Activated T-helper 1 cell treated with anti-CD3 and anti-CD28 coated beads, Interleukin-12 subunit alpha, Interleukin-12 subunit beta, Interleukin-2, Interleukin-4 antibody, amounts not matched to agents 30 ng/mL and 10 ng/mL and 1 ng/mL, durations not matched to agents 14 hours and 24 hours and 36 hours (primary cell): ENCODE measurements around the gene HSPA1L. TPM values are rescaled to one million over a fixed set of nuclear protein-coding genes. Genes with fewer than 3 reads are reported as not detected.
"Not testable (repeated sequence)": the region's sequence is repeated elsewhere in the genome, so short reads cannot be mapped to it uniquely, and the experiment has no call there.

Source experiments
- DNase-seq: peaks from one replicate; pipeline ENCODE4 v3.0.0; 2021; ENCODE audit warnings: low spot score
- H3K27ac Mint-ChIP-seq: one replicate; pipeline ENCODE4 v1.8.0; 2021; ENCODE audit warnings: mild to moderate bottlenecking, mixed read lengths
- H3K27me3 Mint-ChIP-seq: one replicate; pipeline ENCODE4 v1.8.0; 2022; ENCODE audit warnings: mild to moderate bottlenecking, moderate library complexity, mixed read lengths; ENCODE audit not compliant: insufficient read depth
- H3K36me3 Mint-ChIP-seq: one replicate; pipeline ENCODE4 v1.8.0; 2021; ENCODE audit warnings: low read depth, mixed read lengths
- H3K4me1 Mint-ChIP-seq: one replicate; pipeline ENCODE4 v1.8.0; 2021; ENCODE audit warnings: low read depth, mixed read lengths
- H3K4me3 Mint-ChIP-seq: one replicate; pipeline ENCODE4 v1.8.0; 2021; ENCODE audit warnings: mild to moderate bottlenecking, moderate library complexity, mixed read lengths
- H3K9me3 Mint-ChIP-seq: one replicate; pipeline ENCODE4 v1.8.0; 2021; ENCODE audit warnings: mixed read lengths
- intact Hi-C: fragments of 100-400 bp; cut with micrococcal nuclease; formaldehyde crosslinking; loops from one replicate; pipeline ENCODE4 v1.15.1; 2024
- total RNA-seq: library from RNA; stranded (reverse); gene quantifications from 2 replicates; pipeline ENCODE4 v1.2.3, GENCODE V29; 2022

Gene HSPA1L
- total RNA-seq, 1 donor from 2014 or later, result 2.2 TPM

DNA sequence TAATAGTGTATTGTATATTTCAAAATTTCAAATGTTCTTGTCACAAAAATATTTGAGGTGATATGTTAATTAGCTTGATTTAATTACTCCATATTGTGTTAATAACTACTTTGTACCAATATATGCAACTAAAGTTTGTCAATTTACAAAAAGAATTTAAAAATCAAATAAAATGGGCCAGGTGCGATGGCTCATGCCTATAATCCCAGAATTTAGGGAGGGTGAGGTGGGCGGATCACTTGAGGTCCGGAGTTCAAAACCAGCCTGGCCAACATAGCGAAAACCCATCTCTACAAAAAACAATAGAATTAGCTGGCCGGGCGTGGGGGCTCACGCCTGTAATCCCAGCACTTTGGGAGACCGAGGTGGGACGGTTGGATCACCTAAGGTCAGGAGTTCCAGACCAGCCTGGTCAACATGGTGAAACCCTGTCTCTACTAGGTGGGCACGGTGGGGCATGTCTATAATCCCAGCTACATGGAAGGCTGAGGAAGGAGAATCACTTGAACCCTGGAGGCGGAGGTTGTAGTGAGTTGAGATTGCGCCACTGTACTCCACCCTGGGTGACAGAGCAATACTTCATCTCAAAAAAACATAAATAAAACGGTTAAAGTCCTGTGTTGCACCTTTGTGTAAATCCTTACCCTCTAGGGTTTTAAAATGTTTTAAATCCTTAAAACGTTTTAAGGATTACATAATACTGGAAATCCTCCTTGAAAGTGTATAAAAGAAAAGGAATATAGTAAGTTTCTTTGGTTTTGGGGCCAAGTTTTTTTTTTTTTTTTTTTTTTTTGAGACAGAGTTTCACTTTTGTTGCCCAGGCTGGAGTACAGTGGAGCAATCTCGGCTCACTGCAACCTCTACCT is 16.5 kb upstream of the HSPA1L start:
- no peaks in the 10 kb centered on the region for H3K9me3 Mint-ChIP-seq
- peaks cover 26% of the 10 kb centered on the region for H3K36me3 Mint-ChIP-seq
- H3K27me3 Mint-ChIP-seq, result no peaks in the 10 kb centered on the region
- H3K4me1 Mint-ChIP-seq, result peaks cover 37% of the 10 kb centered on the region
- peak overlapping the region; percentile 95 for H3K4me3 Mint-ChIP-seq
- peak overlapping the region; percentile 18 for H3K27ac Mint-ChIP-seq
- DNase-seq, result no peak
- intact Hi-C loops, result loop anchor here (2.0 kb wide), 1 partner anchor 55 kb away; the partner anchor contains the start of gene VWA7

DNA sequence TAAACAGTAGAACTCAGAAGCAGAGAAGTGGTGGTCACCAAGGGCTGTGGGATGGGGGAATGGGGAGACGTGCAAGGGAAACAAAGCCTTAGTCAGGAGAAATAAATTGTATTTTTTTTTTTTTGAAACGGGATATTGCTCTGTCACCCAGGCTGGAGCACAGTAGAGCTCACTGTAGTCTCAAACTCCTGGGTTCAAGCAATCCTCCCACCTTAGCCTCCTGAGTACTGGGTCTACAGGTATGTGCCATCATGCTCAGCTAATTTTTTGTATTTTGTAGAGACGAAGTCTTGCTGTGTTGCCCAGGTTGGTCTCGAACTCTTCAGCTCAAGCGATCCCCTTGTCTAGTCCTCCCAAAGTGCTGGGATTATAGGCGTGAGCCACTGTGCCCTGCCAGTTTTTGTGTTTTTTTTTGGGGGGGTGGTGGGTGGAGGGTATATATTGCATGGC is 15.8 kb upstream of the HSPA1L start:
- intact Hi-C loops, result loop anchor here (1.0 to 2.0 kb wide), 7 partner anchors 32 to 285 kb away; partner anchors contain the start of genes ATP6V1G2, DDAH2, PRRC2A and VWA7
- no peaks in the 10 kb centered on the region for H3K9me3 Mint-ChIP-seq
- H3K4me3 Mint-ChIP-seq, result peak overlapping the region; percentile 95
- H3K36me3 Mint-ChIP-seq, result peaks cover 19% of the 10 kb centered on the region
- H3K27ac Mint-ChIP-seq, result peak overlapping the region; percentile 71
- H3K4me1 Mint-ChIP-seq, result peaks cover 31% of the 10 kb centered on the region
- H3K27me3 Mint-ChIP-seq, result no peaks in the 10 kb centered on the region
- no peak for DNase-seq

DNA sequence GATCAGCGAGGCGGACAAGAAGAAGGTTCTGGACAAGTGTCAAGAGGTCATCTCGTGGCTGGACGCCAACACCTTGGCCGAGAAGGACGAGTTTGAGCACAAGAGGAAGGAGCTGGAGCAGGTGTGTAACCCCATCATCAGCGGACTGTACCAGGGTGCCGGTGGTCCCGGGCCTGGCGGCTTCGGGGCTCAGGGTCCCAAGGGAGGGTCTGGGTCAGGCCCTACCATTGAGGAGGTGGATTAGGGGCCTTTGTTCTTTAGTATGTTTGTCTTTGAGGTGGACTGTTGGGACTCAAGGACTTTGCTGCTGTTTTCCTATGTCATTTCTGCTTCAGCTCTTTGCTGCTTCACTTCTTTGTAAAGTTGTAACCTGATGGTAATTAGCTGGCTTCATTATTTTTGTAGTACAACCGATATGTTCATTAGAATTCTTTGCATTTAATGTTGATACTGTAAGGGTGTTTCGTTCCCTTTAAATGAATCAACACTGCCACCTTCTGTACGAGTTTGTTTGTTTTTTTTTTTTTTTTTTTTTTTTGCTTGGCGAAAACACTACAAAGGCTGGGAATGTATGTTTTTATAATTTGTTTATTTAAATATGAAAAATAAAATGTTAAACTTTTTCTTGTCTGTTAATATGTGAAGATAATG is 14.7 kb upstream of the HSPA1L start:
- DNase-seq, result no peak
- Mint-ChIP-seq H3K4me1 (peaks cover 35% of the 10 kb centered on the region), H3K27ac (peak overlapping the region; percentile 71), H3K9me3 (no peaks in the 10 kb centered on the region), H3K4me3 (peak overlapping the region; percentile 95), H3K27me3 (no peaks in the 10 kb centered on the region), H3K36me3 (peaks cover 11% of the 10 kb centered on the region)
- intact Hi-C loops, result loop anchor here (1.0 to 10.0 kb wide), 8 partner anchors 34 to 335 kb away; partner anchors contain the start of genes ATP6V1G2, DDAH2, MICB and PRRC2A

DNA sequence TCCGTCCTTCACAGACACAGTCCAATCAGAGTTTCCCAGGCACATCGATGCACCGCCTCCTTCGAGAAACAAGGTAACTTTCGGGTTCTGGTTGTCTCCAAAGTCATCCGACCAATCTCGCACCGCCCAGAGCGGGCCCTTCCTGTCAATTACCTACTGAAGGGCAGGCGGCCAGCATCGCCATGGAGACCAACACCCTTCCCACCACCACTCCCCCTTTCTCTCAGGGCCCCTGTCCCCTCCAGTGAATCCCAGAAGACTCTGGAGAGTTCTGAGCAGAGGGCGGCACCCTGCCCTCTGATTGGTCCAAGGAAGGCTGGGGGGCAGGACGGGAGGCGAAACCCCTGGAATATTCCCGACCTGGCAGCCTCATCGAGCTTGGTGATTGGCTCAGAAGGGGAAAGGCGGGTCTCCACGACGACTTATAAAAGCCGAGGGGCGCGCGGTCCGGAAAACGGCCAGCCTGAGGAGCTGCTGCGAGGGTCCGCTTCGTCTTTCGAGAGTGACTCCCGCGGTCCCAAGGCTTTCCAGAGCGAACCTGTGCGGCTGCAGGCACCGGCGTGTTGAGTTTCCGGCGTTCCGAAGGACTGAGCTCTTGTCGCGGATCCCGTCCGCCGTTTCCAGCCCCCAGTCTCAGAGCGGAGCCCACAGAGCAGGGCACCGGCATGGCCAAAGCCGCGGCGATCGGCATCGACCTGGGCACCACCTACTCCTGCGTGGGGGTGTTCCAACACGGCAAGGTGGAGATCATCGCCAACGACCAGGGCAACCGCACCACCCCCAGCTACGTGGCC is 12.4 kb upstream of the HSPA1L start, which contains the start of gene HSPA1B:
Gene HSPA1B (plus strand): TSS at position 453 of the 794 bp plus-strand sequence. CDS start 213 bp downstream, at position 666.
- H3K27me3 Mint-ChIP-seq, result no peaks in the 10 kb centered on the region
- peak within 1 kb of the TSS; percentile 83 for H3K4me3 Mint-ChIP-seq
- H3K4me1 Mint-ChIP-seq, result peaks cover 41% of the 10 kb centered on the region
- peak within 1 kb of the TSS; percentile 93 for H3K27ac Mint-ChIP-seq
- DNase-seq, result peak; percentile 95
- H3K36me3 Mint-ChIP-seq, result peaks cover 9% of the 10 kb centered on the region
- no peaks in the 10 kb centered on the region for H3K9me3 Mint-ChIP-seq
- intact Hi-C loops, result loop anchor here (1.0 to 10.0 kb wide), 5 partner anchors 31 to 333 kb away; partner anchors contain the start of genes ABHD16A, BAG6 and MICB

DNA sequence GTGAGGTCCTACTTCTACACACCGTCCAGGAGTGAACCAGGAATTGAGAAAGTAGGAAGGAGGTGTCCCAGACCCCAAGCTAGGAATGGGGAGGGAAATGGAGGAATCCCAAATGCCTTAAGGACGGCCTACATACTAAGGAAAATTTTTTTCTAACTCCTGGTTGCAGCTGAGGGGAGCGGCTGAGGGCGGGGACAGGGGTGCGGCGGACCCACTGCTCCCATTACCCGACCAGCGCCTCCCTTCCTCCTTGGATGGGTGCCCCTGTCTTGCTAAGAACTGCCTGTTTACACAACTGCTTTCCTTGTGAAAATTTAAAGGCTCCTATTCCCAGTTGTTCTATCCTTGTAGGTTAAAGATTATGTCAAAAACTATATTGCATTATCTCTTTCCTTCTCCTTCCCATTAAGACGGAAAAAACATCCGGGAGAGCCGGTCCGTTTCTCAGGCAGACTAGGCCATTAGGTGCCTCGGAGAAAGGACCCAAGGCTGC is 11.8 kb upstream of the HSPA1L start:
- Mint-ChIP-seq H3K36me3 (peaks cover 9% of the 10 kb centered on the region), H3K27me3 (no peaks in the 10 kb centered on the region), H3K4me3 (peak overlapping the region; percentile 83), H3K9me3 (no peaks in the 10 kb centered on the region), H3K4me1 (peaks cover 48% of the 10 kb centered on the region), H3K27ac (peak overlapping the region; percentile 93)
- intact Hi-C loops, result loop anchor here (1.0 to 10.0 kb wide), 5 partner anchors 31 to 332 kb away; partner anchors contain the start of genes ABHD16A, BAG6 and MICB
- peak; percentile 44 for DNase-seq

DNA sequence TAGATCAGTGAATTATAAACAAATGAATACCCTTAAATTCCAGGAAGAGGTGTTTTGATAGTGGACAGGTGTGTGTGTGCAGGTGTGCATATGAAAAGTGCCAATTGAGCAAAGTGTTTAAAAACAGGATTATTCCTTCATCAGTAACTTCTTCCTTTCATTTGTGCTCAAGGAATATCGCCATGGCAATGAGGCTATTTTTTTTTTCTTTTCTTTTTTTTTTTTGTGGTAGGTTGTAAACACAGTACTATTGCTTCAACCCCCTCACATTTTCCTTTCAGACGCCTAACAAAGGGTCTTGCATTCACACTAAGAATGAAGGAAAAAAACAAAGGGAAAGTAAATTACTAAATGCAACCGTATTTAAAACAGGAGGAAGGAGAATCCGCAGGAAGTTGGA is 10.5 kb upstream of the HSPA1L start:
- H3K4me1 Mint-ChIP-seq, result peaks cover 49% of the 10 kb centered on the region
- H3K27me3 Mint-ChIP-seq, result no peaks in the 10 kb centered on the region
- no peaks in the 10 kb centered on the region for H3K9me3 Mint-ChIP-seq
- no peak for DNase-seq
- intact Hi-C loops, result loop anchor here (10.0 kb wide), 1 partner anchor 331 kb away; the partner anchor contains the start of gene MICB
- peak overlapping the region; percentile 83 for H3K4me3 Mint-ChIP-seq
- H3K36me3 Mint-ChIP-seq, result peaks cover 9% of the 10 kb centered on the region
- H3K27ac Mint-ChIP-seq, result peak overlapping the region; percentile 40

DNA sequence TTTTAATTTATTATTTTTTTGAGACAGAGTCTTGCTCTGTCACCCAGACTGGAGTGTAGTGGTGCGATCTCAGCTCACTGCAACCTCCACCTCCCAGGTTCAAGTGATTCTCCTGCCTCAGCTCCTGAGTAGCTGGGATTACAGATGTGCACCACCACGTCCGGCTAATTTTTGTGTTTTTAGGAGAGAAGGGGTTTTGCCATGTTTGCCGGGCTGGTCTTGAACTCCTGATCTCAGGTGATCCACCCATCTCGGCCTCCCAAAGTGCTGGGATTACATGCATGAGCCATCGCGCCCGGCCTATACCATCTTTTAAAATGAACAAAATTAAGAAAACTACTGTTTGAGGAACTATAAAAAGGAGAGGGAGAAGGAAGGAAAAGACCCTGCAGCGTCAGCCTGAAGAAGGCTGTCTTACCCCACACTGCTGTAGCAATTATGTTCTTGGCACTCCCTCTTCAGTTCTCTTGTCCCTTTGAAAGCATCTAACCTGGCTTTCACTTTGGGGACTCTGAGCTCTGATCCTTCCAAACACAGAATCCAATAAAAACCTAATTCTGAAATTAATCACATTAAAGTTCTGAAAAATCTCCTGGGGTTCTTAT is 8.6 kb upstream of the HSPA1L start:
- not testable (repeated sequence) for H3K27ac Mint-ChIP-seq, H3K36me3 Mint-ChIP-seq, H3K9me3 Mint-ChIP-seq, DNase-seq, H3K27me3 Mint-ChIP-seq
- intact Hi-C loops, result loop anchor here (2.0 to 10.0 kb wide), 2 partner anchors 203 to 329 kb away; partner anchors contain the start of genes MICB and PRRC2A
- Mint-ChIP-seq H3K4me3 (peak overlapping the region; percentile 59), H3K4me1 (peaks cover 62% of the 10 kb centered on the region)

DNA sequence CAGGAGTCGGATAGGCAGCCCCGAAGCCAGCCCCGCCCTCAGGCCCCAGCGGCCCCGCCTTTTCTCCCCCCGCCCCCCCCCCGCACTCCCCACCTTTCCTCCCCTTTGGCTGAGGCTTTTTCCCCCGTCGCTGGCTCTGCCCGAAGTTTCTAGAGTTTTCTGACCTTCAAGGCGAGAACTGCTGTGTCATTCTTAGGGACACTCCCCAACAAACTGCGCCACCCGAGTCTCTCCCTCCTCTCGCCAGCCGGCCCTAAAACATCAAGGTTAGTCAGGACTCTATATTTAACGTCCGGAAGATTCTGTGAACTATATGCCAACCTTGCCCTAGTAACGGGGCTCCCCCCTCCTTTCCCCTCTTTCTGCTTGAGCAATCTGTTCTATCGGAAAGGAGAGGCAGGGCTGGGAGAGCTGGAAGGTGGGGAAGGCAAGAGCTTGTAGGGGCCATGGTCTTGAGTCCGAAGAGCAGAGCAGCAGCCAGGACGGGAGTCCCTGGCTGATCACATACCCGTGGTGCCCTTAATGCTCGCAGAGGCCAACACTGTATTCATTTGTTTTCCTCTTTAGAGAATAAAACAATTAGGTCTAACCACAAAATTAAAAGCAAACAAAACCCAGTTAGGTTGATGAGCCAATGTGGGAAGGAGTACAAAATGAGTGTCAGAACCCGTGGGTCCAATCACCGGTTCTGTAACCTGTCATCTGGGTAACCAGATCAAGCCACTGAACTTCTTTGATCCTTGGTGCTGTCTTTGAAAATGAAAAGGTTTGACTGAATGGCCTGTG is 7.1 kb upstream of the HSPA1L start:
- Mint-ChIP-seq H3K36me3 (peaks cover 10% of the 10 kb centered on the region), H3K27me3 (no peaks in the 10 kb centered on the region), H3K4me1 (peaks cover 73% of the 10 kb centered on the region), H3K27ac (peak overlapping the region; percentile 99), H3K9me3 (no peaks in the 10 kb centered on the region), H3K4me3 (peak overlapping the region; percentile 99)
- intact Hi-C loops, result loop anchor here (2.0 to 10.0 kb wide), 2 partner anchors 201 to 327 kb away; partner anchors contain the start of genes MICB and PRRC2A
- DNase-seq, result peak; percentile 44

DNA sequence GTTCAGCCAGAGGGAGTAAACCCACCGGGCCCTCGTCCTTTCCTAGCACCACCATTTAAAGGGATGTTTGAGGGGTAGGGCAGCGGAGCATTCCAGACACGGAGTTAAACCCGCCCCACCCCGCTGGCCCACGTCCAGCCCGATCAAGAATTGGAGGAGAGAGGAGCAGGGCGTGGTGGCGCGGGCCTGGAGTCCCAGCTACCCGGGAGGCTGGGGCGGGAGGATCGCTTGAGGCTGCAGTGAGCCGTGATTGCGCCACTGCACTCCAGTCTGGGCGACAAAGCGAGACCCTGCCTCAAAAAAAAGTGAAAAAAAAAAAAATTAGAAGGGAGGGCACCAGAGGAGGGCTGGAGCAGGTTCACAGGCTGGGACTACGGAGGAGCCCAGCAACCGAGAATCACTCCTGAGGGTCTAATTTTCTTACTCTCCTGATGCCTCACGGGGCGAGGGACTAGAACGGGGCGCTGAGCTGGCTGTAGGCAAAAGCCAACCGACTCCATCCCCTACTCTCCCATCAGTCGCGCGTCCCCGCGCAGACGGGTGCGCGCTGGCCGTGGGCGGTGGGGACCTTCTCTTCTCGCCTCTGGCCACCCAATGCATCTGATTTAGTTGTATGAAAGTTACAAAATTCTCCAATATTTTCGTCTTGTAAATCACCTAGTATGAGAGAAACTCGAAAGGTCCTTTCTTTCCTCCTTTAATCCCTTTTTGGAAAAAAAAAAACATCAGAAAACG is 6.4 kb upstream of the HSPA1L start:
- peak overlapping the region; percentile 99 for H3K4me3 Mint-ChIP-seq
- no peaks in the 10 kb centered on the region for H3K27me3 Mint-ChIP-seq
- peaks cover 66% of the 10 kb centered on the region for H3K4me1 Mint-ChIP-seq
- peaks cover 10% of the 10 kb centered on the region for H3K36me3 Mint-ChIP-seq
- peak; percentile 44 for DNase-seq
- H3K9me3 Mint-ChIP-seq, result no peaks in the 10 kb centered on the region
- intact Hi-C loops, result loop anchor here (2.0 to 10.0 kb wide), 2 partner anchors 201 to 327 kb away; partner anchors contain the start of genes MICB and PRRC2A
- H3K27ac Mint-ChIP-seq, result peak overlapping the region; percentile 99

DNA sequence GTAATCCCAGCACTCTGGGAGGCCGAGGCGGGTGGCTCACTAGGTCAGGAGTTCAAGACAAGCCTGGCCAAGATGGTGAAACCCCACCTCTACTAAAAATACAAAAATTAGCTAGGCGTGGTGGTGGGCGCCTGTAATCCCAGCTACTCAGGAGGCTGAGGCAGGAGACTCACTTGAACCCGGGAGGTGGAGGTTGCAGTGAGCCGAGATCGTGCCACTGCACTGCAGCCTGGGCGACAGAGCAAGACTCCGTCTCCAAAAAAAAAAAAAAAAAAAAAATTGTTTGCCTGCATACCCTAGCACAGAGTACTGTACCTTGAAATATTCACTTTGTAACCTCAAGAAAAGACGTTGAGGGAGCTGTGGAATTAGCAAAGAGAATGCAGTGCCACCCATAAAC is 5.3 kb upstream of the HSPA1L start:
- not testable (repeated sequence) for H3K9me3 Mint-ChIP-seq, H3K27me3 Mint-ChIP-seq, DNase-seq, H3K27ac Mint-ChIP-seq
- intact Hi-C loops, result loop anchor here (10.0 kb wide), 1 partner anchor 326 kb away; the partner anchor contains the start of gene MICB
- Mint-ChIP-seq H3K4me3 (peak overlapping the region; percentile 99), H3K4me1 (peaks cover 61% of the 10 kb centered on the region), H3K36me3 (peaks cover 10% of the 10 kb centered on the region)
